WI38 (cell line): ENCODE data around the gene ZBTB17.
"Not testable (repeated sequence)": the region's sequence is repeated elsewhere in the genome, so short reads cannot be mapped to it uniquely, and the experiment has no call there.

ENCODE experiments used
- H3K4me3 ChIP-seq: 2 replicates; pipeline ENCODE4 v1.5.1; 2011; ENCODE audit warnings: low read depth, mild to moderate bottlenecking, control low read depth, low read length
- CTCF ChIP-seq: IDR thresholded peaks from 2 replicates; pipeline ENCODE4 v1.5.1; 2012; ENCODE audit warnings: low read depth, mild to moderate bottlenecking, control low read depth, low read length

The ZBTB17 gene

GRCh38 chr1:15928971-15929965 lies 46.6 kb downstream of the ZBTB17 start:
- no peak overlapping the region for H3K4me3 ChIP-seq
- no peak for TF ChIP-seq CTCF

- H3K4me3 ChIP-seq, result not testable (repeated sequence)
Measured at GRCh38 chr1:15926448-15926847, 49.5 kb downstream of the ZBTB17 start.

GRCh38 chr1:15923241-15923640 lies 52.7 kb downstream of the ZBTB17 start:
- no peak overlapping the region for H3K4me3 ChIP-seq
- TF ChIP-seq CTCF, result no peak

GRCh38 chr1:15918962-15919715 lies 56.8 kb downstream of the ZBTB17 start:
- TF ChIP-seq CTCF, result no peak
- no peak overlapping the region for H3K4me3 ChIP-seq

- H3K4me3 ChIP-seq, result no peak overlapping the region
- TF ChIP-seq CTCF, result no peak
Measured at GRCh38 chr1:15916916-15917315, 59.0 kb downstream of the ZBTB17 start.

- TF ChIP-seq CTCF, result no peak
- peak overlapping the region; percentile 22 for H3K4me3 ChIP-seq
Measured at GRCh38 chr1:15916417-15916816, 59.5 kb downstream of the ZBTB17 start.

GRCh38 chr1:15915991-15916390 lies 59.9 kb downstream of the ZBTB17 start:
- peak overlapping the region; percentile 22 for H3K4me3 ChIP-seq
- TF ChIP-seq CTCF, result no peak

GRCh38 chr1:15913607-15914006 lies 62.3 kb downstream of the ZBTB17 start:
- H3K4me3 ChIP-seq, result not testable (repeated sequence)
